Germinal center (tissue), 1 donor: ENCODE results near the gene SSNA1.
A peak's percentile ranks its signal among the peaks of the same experiment; 100 is the strongest.
"Not testable (repeated sequence)": the region's sequence is repeated elsewhere in the genome, so short reads cannot be mapped to it uniquely, and the experiment has no call there.

ENCODE experiments used
- DNase-seq: peaks from one replicate; pipeline ENCODE4 v3.0.0; 2012; ENCODE audit warnings: mixed read lengths, low spot score

Gene SSNA1

GRCh38 chr9:137233143-137233980 lies 44.9 kb downstream of the SSNA1 start:
- DNase-seq, result no peak

- DNase-seq, result no peak
These were observed 45.7 kb downstream of the SSNA1 start for GRCh38 chr9:137234055-137234697.

GRCh38 chr9:137234758-137235423 lies 46.4 kb downstream of the SSNA1 start:
- DNase-seq, result peak; percentile 60

- DNase-seq, result no peak
These were observed 47.2 kb downstream of the SSNA1 start for GRCh38 chr9:137235424-137236237.

GRCh38 chr9:137236238-137236935 lies 47.9 kb downstream of the SSNA1 start:
- DNase-seq, result peak; percentile 93

- no peak for DNase-seq
These were observed 48.5 kb downstream of the SSNA1 start for GRCh38 chr9:137236936-137237421.

GRCh38 chr9:137237759-137238726 lies 49.6 kb downstream of the SSNA1 start:
- DNase-seq, result no peak

GRCh38 chr9:137239541-137240200 lies 51.2 kb downstream of the SSNA1 start:
- not testable (repeated sequence) for DNase-seq
